MM.1S (cell line): ENCODE measurements around the gene AQP12A.

ENCODE experiments used
- DNase-seq: peaks from one replicate; pipeline ENCODE4 v3.0.0-alpha.2; 2015
- H2AFZ ChIP-seq: fragments of 300-600 bp; sonication (generic); 2 replicates; pipeline ENCODE4 v1.6.0; 2016; ENCODE audit warnings: antibody characterized with exemption, low read length
- H3F3A ChIP-seq: fragments of 300-600 bp; sonication (generic); 2 replicates; pipeline ENCODE4 v1.6.1; 2016; ENCODE audit warnings: mild to moderate bottlenecking, antibody characterized with exemption, low read length, moderate library complexity, mixed read lengths; ENCODE audit not compliant: insufficient read depth
- H3K27ac ChIP-seq: fragments of 300-600 bp; sonication (generic); 2 replicates; pipeline ENCODE4 v1.5.1; 2016; ENCODE audit warnings: mild to moderate bottlenecking, low read length
- H3K27me3 ChIP-seq: fragments of 300-600 bp; sonication (generic); replicated peaks from 2 replicates; pipeline ENCODE4 v1.6.0; 2016; ENCODE audit warnings: low read length; ENCODE audit not compliant: insufficient read depth
- H3K36me3 ChIP-seq: fragments of 300-600 bp; sonication (generic); replicated peaks from 2 replicates; pipeline ENCODE4 v1.6.1; 2016; ENCODE audit warnings: mild to moderate bottlenecking, low read length, mixed read lengths; ENCODE audit not compliant: insufficient read depth
- H3K4me1 ChIP-seq: fragments of 300-600 bp; sonication (generic); 2 replicates; pipeline ENCODE4 v1.6.1; 2016; ENCODE audit warnings: low read length, mixed read lengths
- H3K4me2 ChIP-seq: fragments of 300-600 bp; sonication (generic); 2 replicates; pipeline ENCODE4 v1.6.0; 2016; ENCODE audit warnings: low read depth, low read length
- H3K4me3 ChIP-seq: fragments of 300-600 bp; sonication (generic); 2 replicates; pipeline ENCODE4 v1.5.1; 2016; ENCODE audit warnings: low read length, mixed read lengths
- H3K79me2 ChIP-seq: fragments of 300-600 bp; sonication (generic); 2 replicates; pipeline ENCODE4 v1.6.1; 2016; ENCODE audit warnings: mixed run types, low read length, mixed read lengths
- H3K9ac ChIP-seq: fragments of 300-600 bp; sonication (generic); 2 replicates; pipeline ENCODE4 v1.6.1; 2016; ENCODE audit warnings: low read length, mixed read lengths
- H3K9me2 ChIP-seq: fragments of 300-600 bp; sonication (generic); replicated peaks from 2 replicates; pipeline ENCODE4 v1.6.1; 2016; ENCODE audit warnings: mild to moderate bottlenecking, low read length, mixed read lengths; ENCODE audit not compliant: insufficient read depth
- H3K9me3 ChIP-seq: fragments of 300-600 bp; sonication (generic); replicated peaks from 2 replicates; pipeline ENCODE4 v1.6.1; 2016; ENCODE audit warnings: mild to moderate bottlenecking, low read length, mixed read lengths; ENCODE audit not compliant: insufficient read depth
- H4K20me1 ChIP-seq: fragments of 300-600 bp; sonication (generic); 2 replicates; pipeline ENCODE4 v1.6.1; 2016; ENCODE audit warnings: mild to moderate bottlenecking, low read length, moderate library complexity, mixed read lengths; ENCODE audit not compliant: insufficient read depth
- CTCF ChIP-seq: fragments of 300-600 bp; sonication (generic); IDR thresholded peaks from 2 replicates; pipeline ENCODE4 v1.5.1; 2016; ENCODE audit warnings: antibody characterized with exemption, low read length, mixed read lengths
- EZH2 ChIP-seq: fragments of 300-600 bp; sonication (generic); optimal IDR thresholded peaks from 2 replicates; pipeline ENCODE3; 2017; ENCODE audit warnings: low read depth, mild to moderate bottlenecking, antibody characterized with exemption, low read length, mixed read lengths
- EZH2phosphoT487 ChIP-seq: fragments of 300-600 bp; sonication (generic); IDR thresholded peaks from 2 replicates; pipeline ENCODE4 v1.6.1; 2018; ENCODE audit warnings: antibody characterized with exemption, low read length

AQP12A gene

GRCh38 chr2:240644859-240645301, 46.8 kb upstream of the AQP12A start:
- no peaks in the 10 kb centered on the region for H3K79me2 ChIP-seq
- H3F3A ChIP-seq: no peaks in the 10 kb centered on the region
- no peaks in the 10 kb centered on the region for H3K36me3 ChIP-seq
- H3K27me3 ChIP-seq: peaks cover 29% of the 10 kb centered on the region
- H4K20me1 ChIP-seq: no peaks in the 10 kb centered on the region
- DNase-seq: no peak
- H3K4me1 ChIP-seq: no peaks in the 10 kb centered on the region
- no peaks in the 10 kb centered on the region for H3K9me3 ChIP-seq
- TF ChIP-seq CTCF (no peak), EZH2 (no peak), EZH2phosphoT487 (no peak)
- no peaks in the 10 kb centered on the region for H3K9me2 ChIP-seq
- H2AFZ ChIP-seq: no peak overlapping the region
- no peak overlapping the region for H3K4me3 ChIP-seq
- no peak overlapping the region for H3K27ac ChIP-seq
- H3K9ac ChIP-seq: no peak overlapping the region
- no peak overlapping the region for H3K4me2 ChIP-seq

- Histone ChIP-seq H4K20me1 (no peaks in the 10 kb centered on the region), H3K4me1 (no peaks in the 10 kb centered on the region), H3K9me3 (no peaks in the 10 kb centered on the region), H3K9ac (no peak overlapping the region), H3F3A (no peaks in the 10 kb centered on the region), H3K79me2 (no peaks in the 10 kb centered on the region), H3K27ac (no peak overlapping the region), H2AFZ (no peak overlapping the region), H3K27me3 (peaks cover 34% of the 10 kb centered on the region), H3K4me3 (no peak overlapping the region), H3K4me2 (no peak overlapping the region), H3K36me3 (no peaks in the 10 kb centered on the region), H3K9me2 (no peaks in the 10 kb centered on the region)
- DNase-seq: no peak
- TF ChIP-seq EZH2 (no peak), EZH2phosphoT487 (no peak), CTCF (no peak)
Observed at GRCh38 chr2:240645346-240645745, 46.3 kb upstream of the AQP12A start.

- no peak overlapping the region for H3K4me3 ChIP-seq
- H3K79me2 ChIP-seq: no peaks in the 10 kb centered on the region
- H3K4me2 ChIP-seq: no peak overlapping the region
- DNase-seq: no peak
- H3K9me3 ChIP-seq: no peaks in the 10 kb centered on the region
- no peaks in the 10 kb centered on the region for H3K4me1 ChIP-seq
- H3K9me2 ChIP-seq: no peaks in the 10 kb centered on the region
- no peaks in the 10 kb centered on the region for H4K20me1 ChIP-seq
- H3K27ac ChIP-seq: no peak overlapping the region
- H3F3A ChIP-seq: no peaks in the 10 kb centered on the region
- peaks cover 36% of the 10 kb centered on the region for H3K27me3 ChIP-seq
- no peaks in the 10 kb centered on the region for H3K36me3 ChIP-seq
- no peak overlapping the region for H3K9ac ChIP-seq
- H2AFZ ChIP-seq: no peak overlapping the region
- no peak for TF ChIP-seq EZH2
- no peak for TF ChIP-seq CTCF
- no peak for TF ChIP-seq EZH2phosphoT487
Observed at GRCh38 chr2:240645801-240646175, 45.9 kb upstream of the AQP12A start.
